Astrocyte of the spinal cord (primary cell): ENCODE results near the gene ATN1.

Experiments
- DNase-seq: peaks from one replicate; pipeline ENCODE4 v3.0.0; 2011; ENCODE audit warnings: low read depth, low spot score
- H3K4me3 ChIP-seq: 2 replicates; pipeline ENCODE4 v1.5.1; 2011; ENCODE audit warnings: low read depth, mild to moderate bottlenecking, low read length, moderate library complexity
- in situ Hi-C: cut with HindIII; loops from 2 replicates; pipeline ENCODE4 v1.10.0; 2017; ENCODE audit warnings: low sequenced_read_pairs
- TF ChIP-seq, protein P1 (sequence below): IDR thresholded peaks from 2 replicates; pipeline ENCODE4 v1.5.1; 2012; ENCODE audit warnings: low read depth, mild to moderate bottlenecking, low read length, inconsistent platforms

ATN1 gene

DNA sequence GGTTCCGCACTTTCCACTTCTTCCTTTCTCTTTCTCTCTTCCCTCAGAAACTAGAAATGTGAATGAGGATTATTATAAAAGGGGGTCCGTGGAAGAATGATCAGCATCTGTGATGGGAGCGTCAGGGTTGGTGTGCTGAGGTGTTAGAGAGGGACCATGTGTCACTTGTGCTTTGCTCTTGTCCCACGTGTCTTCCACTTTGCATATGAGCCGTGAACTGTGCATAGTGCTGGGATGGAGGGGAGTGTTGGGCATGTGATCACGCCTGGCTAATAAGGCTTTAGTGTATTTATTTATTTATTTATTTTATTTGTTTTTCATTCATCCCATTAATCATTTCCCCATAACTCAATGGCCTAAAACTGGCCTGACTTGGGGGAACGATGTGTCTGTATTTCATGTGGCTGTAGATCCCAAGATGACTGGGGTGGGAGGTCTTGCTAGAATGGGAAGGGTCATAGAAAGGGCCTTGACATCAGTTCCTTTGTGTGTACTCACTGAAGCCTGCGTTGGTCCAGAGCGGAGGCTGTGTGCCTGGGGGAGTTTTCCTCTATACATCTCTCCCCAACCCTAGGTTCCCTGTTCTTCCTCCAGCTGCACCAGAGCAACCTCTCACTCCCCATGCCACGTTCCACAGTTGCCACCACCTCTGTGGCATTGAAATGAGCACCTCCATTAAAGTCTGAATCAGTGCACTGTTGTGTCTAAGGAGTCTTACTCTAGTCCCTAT lies 4.6 kb upstream of the ATN1 start:
- TF ChIP-seq, protein P1, sequence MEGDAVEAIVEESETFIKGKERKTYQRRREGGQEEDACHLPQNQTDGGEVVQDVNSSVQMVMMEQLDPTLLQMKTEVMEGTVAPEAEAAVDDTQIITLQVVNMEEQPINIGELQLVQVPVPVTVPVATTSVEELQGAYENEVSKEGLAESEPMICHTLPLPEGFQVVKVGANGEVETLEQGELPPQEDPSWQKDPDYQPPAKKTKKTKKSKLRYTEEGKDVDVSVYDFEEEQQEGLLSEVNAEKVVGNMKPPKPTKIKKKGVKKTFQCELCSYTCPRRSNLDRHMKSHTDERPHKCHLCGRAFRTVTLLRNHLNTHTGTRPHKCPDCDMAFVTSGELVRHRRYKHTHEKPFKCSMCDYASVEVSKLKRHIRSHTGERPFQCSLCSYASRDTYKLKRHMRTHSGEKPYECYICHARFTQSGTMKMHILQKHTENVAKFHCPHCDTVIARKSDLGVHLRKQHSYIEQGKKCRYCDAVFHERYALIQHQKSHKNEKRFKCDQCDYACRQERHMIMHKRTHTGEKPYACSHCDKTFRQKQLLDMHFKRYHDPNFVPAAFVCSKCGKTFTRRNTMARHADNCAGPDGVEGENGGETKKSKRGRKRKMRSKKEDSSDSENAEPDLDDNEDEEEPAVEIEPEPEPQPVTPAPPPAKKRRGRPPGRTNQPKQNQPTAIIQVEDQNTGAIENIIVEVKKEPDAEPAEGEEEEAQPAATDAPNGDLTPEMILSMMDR: no peak
- in situ Hi-C loops: no loop called here
- DNase-seq: no peak
- H3K4me3 ChIP-seq: no peak overlapping the region

- in situ Hi-C loops: no loop called here
- TF ChIP-seq, protein P1: no peak
- no peak for DNase-seq
- H3K4me3 ChIP-seq: no peak overlapping the region
Observed at GRCh38 chr12:6923851-6924250, 3.9 kb upstream of the ATN1 start.

GRCh38 chr12:6925239-6925539 lies 2.6 kb upstream of the ATN1 start:
- in situ Hi-C loops: no loop called here
- TF ChIP-seq, protein P1: no peak
- DNase-seq: peak; percentile 74
- H3K4me3 ChIP-seq: no peak overlapping the region

- peak; percentile 89 for DNase-seq
- H3K4me3 ChIP-seq: peak overlapping the region; percentile 92
- in situ Hi-C loops: no loop called here
- TF ChIP-seq, protein P1: no peak
Observed at GRCh38 chr12:6925540-6926279, 2.0 kb upstream of the ATN1 start.

DNA sequence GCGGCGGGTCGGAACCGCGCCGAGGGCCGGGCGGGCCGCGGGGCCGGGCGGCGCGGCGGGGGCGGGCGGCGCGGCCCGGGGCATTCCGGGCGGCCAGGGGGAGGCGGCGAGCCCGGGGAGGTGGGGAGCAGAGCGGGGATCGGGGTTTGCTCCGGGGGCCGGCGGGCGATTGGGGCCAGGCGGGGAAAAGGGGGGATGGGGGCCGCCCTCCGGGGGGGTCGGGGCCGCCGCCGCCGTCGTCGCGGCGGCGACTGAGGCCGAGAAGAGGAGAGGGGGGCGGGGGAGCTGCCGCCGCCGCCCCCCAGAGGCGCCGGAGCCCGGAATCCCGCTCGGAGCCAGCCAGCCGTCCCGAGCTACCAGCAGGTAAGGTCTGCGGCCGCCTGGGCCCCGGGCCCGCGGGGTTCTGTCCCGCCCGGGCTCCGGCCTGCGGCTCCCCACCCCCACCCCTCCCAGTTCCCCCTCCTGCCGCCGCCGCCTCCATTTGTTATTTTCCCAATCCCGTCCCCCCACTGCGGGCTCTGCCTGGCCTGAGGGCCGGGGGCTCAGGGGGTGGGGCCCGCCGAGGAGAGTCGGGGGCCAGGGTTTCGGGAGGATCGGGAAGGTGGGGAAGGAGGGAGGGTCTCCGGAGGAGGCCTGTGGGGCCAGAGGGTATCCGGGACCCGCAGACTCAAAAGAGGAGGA lies 403 bp downstream of the ATN1 start:
- DNase-seq: no peak
- H3K4me3 ChIP-seq: peak overlapping the region; percentile 92
- TF ChIP-seq, protein P1: no peak
- in situ Hi-C loops: no loop called here

- DNase-seq: no peak
- in situ Hi-C loops: no loop called here
- peak overlapping the region; percentile 92 for H3K4me3 ChIP-seq
- TF ChIP-seq, protein P1: no peak
Observed at GRCh38 chr12:6928703-6929407, 1.1 kb downstream of the ATN1 start.
